Measurements from ENCODE around the gene SREBF1. TPM values are rescaled to one million over a fixed set of nuclear protein-coding genes. Genes with fewer than 3 reads are reported as not detected.

Gene SREBF1
- total RNA-seq, 1 donor from 2014 or later, result 84.0 TPM

- peaks cover 70% of the 10 kb centered on the region for H3K4me1 ChIP-seq
- DNase-seq (ENCODE audit: extremely low spot score in 2 of 2), result no peak
- H3K4me3 ChIP-seq, result no peak overlapping the region
- no peaks in the 10 kb centered on the region for H3K27me3 ChIP-seq
- intact Hi-C loops (cut with DNase I), result no loop called here
- H3K36me3 ChIP-seq, result no peaks in the 10 kb centered on the region
- no peaks in the 10 kb centered on the region for H3K9me3 ChIP-seq
- no peak for TF ChIP-seq POLR2AphosphoS5 (IDR thresholded peaks at IDR 0.05; ENCODE audit: insufficient read depth in 1 of 2, low read depth in 1 of 2)
- TF ChIP-seq CTCF (IDR thresholded peaks at IDR 0.05), result no peak
- no peak for TF ChIP-seq POLR2A (IDR thresholded peaks at IDR 0.05)
- peak overlapping the region; percentile 97 for H3K27ac ChIP-seq
Observed at GRCh38 chr17:17776889-17777288, 59.9 kb downstream of the SREBF1 start.

- intact Hi-C loops (cut with DNase I), result no loop called here
- peak overlapping the region; percentile 93 for H3K27ac ChIP-seq
- H3K27me3 ChIP-seq, result no peaks in the 10 kb centered on the region
- H3K9me3 ChIP-seq, result no peaks in the 10 kb centered on the region
- DNase-seq (ENCODE audit: extremely low spot score in 2 of 2), result no peak
- H3K36me3 ChIP-seq, result no peaks in the 10 kb centered on the region
- H3K4me1 ChIP-seq, result peaks cover 68% of the 10 kb centered on the region
- no peak overlapping the region for H3K4me3 ChIP-seq
- TF ChIP-seq CTCF (IDR thresholded peaks at IDR 0.05) (no peak), POLR2A (IDR thresholded peaks at IDR 0.05) (no peak), POLR2AphosphoS5 (IDR thresholded peaks at IDR 0.05; ENCODE audit: insufficient read depth in 1 of 2, low read depth in 1 of 2) (peak; percentile 41 to 70)
Observed at GRCh38 chr17:17774009-17774881, 62.5 kb downstream of the SREBF1 start.

- no peaks in the 10 kb centered on the region for H3K27me3 ChIP-seq
- no peaks in the 10 kb centered on the region for H3K36me3 ChIP-seq
- H3K27ac ChIP-seq, result no peak overlapping the region
- TF ChIP-seq CTCF (IDR thresholded peaks at IDR 0.05), result no peak
- TF ChIP-seq POLR2A (IDR thresholded peaks at IDR 0.05), result no peak
- no peak for TF ChIP-seq POLR2AphosphoS5 (IDR thresholded peaks at IDR 0.05; ENCODE audit: insufficient read depth in 1 of 2, low read depth in 1 of 2)
- no peak overlapping the region for H3K4me3 ChIP-seq
- peaks cover 67% of the 10 kb centered on the region for H3K4me1 ChIP-seq
- intact Hi-C loops (cut with DNase I), result no loop called here
- H3K9me3 ChIP-seq, result no peaks in the 10 kb centered on the region
- DNase-seq (ENCODE audit: extremely low spot score in 2 of 2), result no peak
Observed at GRCh38 chr17:17772231-17772630, 64.6 kb downstream of the SREBF1 start.

GRCh38 chr17:17771498-17772201 lies 65.1 kb downstream of the SREBF1 start:
- H3K27ac ChIP-seq, result no peak overlapping the region
- TF ChIP-seq POLR2AphosphoS5 (IDR thresholded peaks at IDR 0.05; ENCODE audit: insufficient read depth in 1 of 2, low read depth in 1 of 2), result no peak
- TF ChIP-seq CTCF (IDR thresholded peaks at IDR 0.05), result no peak
- no peaks in the 10 kb centered on the region for H3K9me3 ChIP-seq
- intact Hi-C loops (cut with DNase I), result no loop called here
- no peak for DNase-seq (ENCODE audit: extremely low spot score in 2 of 2)
- no peak overlapping the region for H3K4me3 ChIP-seq
- no peaks in the 10 kb centered on the region for H3K36me3 ChIP-seq
- H3K27me3 ChIP-seq, result no peaks in the 10 kb centered on the region
- H3K4me1 ChIP-seq, result peaks cover 67% of the 10 kb centered on the region
